MM.1S (cell line): ENCODE results near the gene MAP2K4.

ENCODE experiments used
- DNase-seq: peaks from one replicate; pipeline ENCODE4 v3.0.0-alpha.2; 2015
- H2AFZ ChIP-seq: fragments of 300-600 bp; sonication (generic); 2 replicates; pipeline ENCODE4 v1.6.0; 2016; ENCODE audit warnings: antibody characterized with exemption, low read length
- H3F3A ChIP-seq: fragments of 300-600 bp; sonication (generic); 2 replicates; pipeline ENCODE4 v1.6.1; 2016; ENCODE audit warnings: mild to moderate bottlenecking, antibody characterized with exemption, low read length, moderate library complexity, mixed read lengths; ENCODE audit not compliant: insufficient read depth
- H3K27ac ChIP-seq: fragments of 300-600 bp; sonication (generic); 2 replicates; pipeline ENCODE4 v1.5.1; 2016; ENCODE audit warnings: mild to moderate bottlenecking, low read length
- H3K27me3 ChIP-seq: fragments of 300-600 bp; sonication (generic); replicated peaks from 2 replicates; pipeline ENCODE4 v1.6.0; 2016; ENCODE audit warnings: low read length; ENCODE audit not compliant: insufficient read depth
- H3K36me3 ChIP-seq: fragments of 300-600 bp; sonication (generic); replicated peaks from 2 replicates; pipeline ENCODE4 v1.6.1; 2016; ENCODE audit warnings: mild to moderate bottlenecking, low read length, mixed read lengths; ENCODE audit not compliant: insufficient read depth
- H3K4me1 ChIP-seq: fragments of 300-600 bp; sonication (generic); 2 replicates; pipeline ENCODE4 v1.6.1; 2016; ENCODE audit warnings: low read length, mixed read lengths
- H3K4me2 ChIP-seq: fragments of 300-600 bp; sonication (generic); 2 replicates; pipeline ENCODE4 v1.6.0; 2016; ENCODE audit warnings: low read depth, low read length
- H3K4me3 ChIP-seq: fragments of 300-600 bp; sonication (generic); 2 replicates; pipeline ENCODE4 v1.5.1; 2016; ENCODE audit warnings: low read length, mixed read lengths
- H3K79me2 ChIP-seq: fragments of 300-600 bp; sonication (generic); 2 replicates; pipeline ENCODE4 v1.6.1; 2016; ENCODE audit warnings: mixed run types, low read length, mixed read lengths
- H3K9ac ChIP-seq: fragments of 300-600 bp; sonication (generic); 2 replicates; pipeline ENCODE4 v1.6.1; 2016; ENCODE audit warnings: low read length, mixed read lengths
- H3K9me2 ChIP-seq: fragments of 300-600 bp; sonication (generic); replicated peaks from 2 replicates; pipeline ENCODE4 v1.6.1; 2016; ENCODE audit warnings: mild to moderate bottlenecking, low read length, mixed read lengths; ENCODE audit not compliant: insufficient read depth
- H3K9me3 ChIP-seq: fragments of 300-600 bp; sonication (generic); replicated peaks from 2 replicates; pipeline ENCODE4 v1.6.1; 2016; ENCODE audit warnings: mild to moderate bottlenecking, low read length, mixed read lengths; ENCODE audit not compliant: insufficient read depth
- H4K20me1 ChIP-seq: fragments of 300-600 bp; sonication (generic); 2 replicates; pipeline ENCODE4 v1.6.1; 2016; ENCODE audit warnings: mild to moderate bottlenecking, low read length, moderate library complexity, mixed read lengths; ENCODE audit not compliant: insufficient read depth
- EZH2 ChIP-seq: fragments of 300-600 bp; sonication (generic); optimal IDR thresholded peaks from 2 replicates; pipeline ENCODE3; 2017; ENCODE audit warnings: low read depth, mild to moderate bottlenecking, antibody characterized with exemption, low read length, mixed read lengths
- EZH2phosphoT487 ChIP-seq: fragments of 300-600 bp; sonication (generic); IDR thresholded peaks from 2 replicates; pipeline ENCODE4 v1.6.1; 2018; ENCODE audit warnings: antibody characterized with exemption, low read length
- TF ChIP-seq, protein P1 (sequence below): fragments of 300-600 bp; sonication (generic); IDR thresholded peaks from 2 replicates; pipeline ENCODE4 v1.5.1; 2016; ENCODE audit warnings: antibody characterized with exemption, low read length, mixed read lengths

The MAP2K4 gene

DNA sequence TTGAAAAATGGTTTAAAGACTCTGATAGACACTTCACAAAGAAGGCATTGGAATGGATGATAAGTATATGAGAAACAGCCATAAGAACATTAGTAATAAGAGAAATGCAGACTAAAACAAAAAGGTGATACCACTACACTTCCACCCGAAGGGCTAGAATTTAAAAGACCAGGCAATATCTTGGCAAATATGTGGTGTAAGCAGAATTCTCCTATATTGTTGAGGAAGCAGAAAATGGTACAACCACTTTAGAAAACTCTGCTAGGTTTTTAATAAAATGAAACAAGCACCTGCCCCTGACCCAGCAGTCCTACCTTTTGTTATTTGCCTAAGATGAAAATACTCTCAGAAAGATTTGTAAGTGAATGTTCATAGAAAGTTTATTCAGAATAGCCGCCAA lies 43.7 kb downstream of the MAP2K4 start:
- DNase-seq = no peak
- H3K27ac ChIP-seq = no peak overlapping the region
- H3K4me3 ChIP-seq = no peak overlapping the region
- H3K27me3 ChIP-seq = no peaks in the 10 kb centered on the region
- no peaks in the 10 kb centered on the region for H3K4me1 ChIP-seq
- no peaks in the 10 kb centered on the region for H3K36me3 ChIP-seq
- TF ChIP-seq EZH2phosphoT487 (no peak), EZH2 (no peak)
- H3K9me2 ChIP-seq = no peaks in the 10 kb centered on the region
- H3K4me2 ChIP-seq = no peak overlapping the region
- no peak overlapping the region for H2AFZ ChIP-seq
- H3K9me3 ChIP-seq = no peaks in the 10 kb centered on the region
- H3K9ac ChIP-seq = no peak overlapping the region
- H4K20me1 ChIP-seq = no peaks in the 10 kb centered on the region
- H3K79me2 ChIP-seq = no peaks in the 10 kb centered on the region
- no peaks in the 10 kb centered on the region for H3F3A ChIP-seq

DNA sequence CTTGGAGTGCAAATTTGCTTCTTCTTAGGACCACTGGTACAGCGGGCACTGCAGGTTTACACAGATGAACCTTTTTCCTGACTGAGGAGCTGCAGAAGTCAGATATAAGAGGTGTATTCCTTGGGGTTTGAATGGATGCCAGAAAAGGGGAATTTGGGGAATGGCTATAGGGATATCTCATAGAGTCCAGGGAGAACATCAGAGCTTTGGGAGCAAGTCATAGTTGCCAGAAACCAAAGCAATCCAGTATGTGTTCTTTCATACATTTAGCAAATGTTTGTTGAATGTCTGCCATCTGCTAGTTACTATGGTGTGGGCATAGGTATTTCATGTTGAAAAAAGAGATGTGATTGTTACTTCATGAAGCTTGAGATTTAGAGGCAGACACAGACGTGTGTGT lies 46.8 kb downstream of the MAP2K4 start:
- no peaks in the 10 kb centered on the region for H3F3A ChIP-seq
- TF ChIP-seq EZH2phosphoT487 (no peak), EZH2 (no peak)
- TF ChIP-seq, protein P1, sequence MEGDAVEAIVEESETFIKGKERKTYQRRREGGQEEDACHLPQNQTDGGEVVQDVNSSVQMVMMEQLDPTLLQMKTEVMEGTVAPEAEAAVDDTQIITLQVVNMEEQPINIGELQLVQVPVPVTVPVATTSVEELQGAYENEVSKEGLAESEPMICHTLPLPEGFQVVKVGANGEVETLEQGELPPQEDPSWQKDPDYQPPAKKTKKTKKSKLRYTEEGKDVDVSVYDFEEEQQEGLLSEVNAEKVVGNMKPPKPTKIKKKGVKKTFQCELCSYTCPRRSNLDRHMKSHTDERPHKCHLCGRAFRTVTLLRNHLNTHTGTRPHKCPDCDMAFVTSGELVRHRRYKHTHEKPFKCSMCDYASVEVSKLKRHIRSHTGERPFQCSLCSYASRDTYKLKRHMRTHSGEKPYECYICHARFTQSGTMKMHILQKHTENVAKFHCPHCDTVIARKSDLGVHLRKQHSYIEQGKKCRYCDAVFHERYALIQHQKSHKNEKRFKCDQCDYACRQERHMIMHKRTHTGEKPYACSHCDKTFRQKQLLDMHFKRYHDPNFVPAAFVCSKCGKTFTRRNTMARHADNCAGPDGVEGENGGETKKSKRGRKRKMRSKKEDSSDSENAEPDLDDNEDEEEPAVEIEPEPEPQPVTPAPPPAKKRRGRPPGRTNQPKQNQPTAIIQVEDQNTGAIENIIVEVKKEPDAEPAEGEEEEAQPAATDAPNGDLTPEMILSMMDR = no peak
- no peak overlapping the region for H3K4me2 ChIP-seq
- no peaks in the 10 kb centered on the region for H3K27me3 ChIP-seq
- H4K20me1 ChIP-seq = no peaks in the 10 kb centered on the region
- no peaks in the 10 kb centered on the region for H3K9me2 ChIP-seq
- H3K36me3 ChIP-seq = no peaks in the 10 kb centered on the region
- no peaks in the 10 kb centered on the region for H3K79me2 ChIP-seq
- H2AFZ ChIP-seq = no peak overlapping the region
- no peak overlapping the region for H3K27ac ChIP-seq
- H3K9ac ChIP-seq = no peak overlapping the region
- H3K4me1 ChIP-seq = no peaks in the 10 kb centered on the region
- no peaks in the 10 kb centered on the region for H3K9me3 ChIP-seq
- no peak for DNase-seq
- H3K4me3 ChIP-seq = no peak overlapping the region

DNA sequence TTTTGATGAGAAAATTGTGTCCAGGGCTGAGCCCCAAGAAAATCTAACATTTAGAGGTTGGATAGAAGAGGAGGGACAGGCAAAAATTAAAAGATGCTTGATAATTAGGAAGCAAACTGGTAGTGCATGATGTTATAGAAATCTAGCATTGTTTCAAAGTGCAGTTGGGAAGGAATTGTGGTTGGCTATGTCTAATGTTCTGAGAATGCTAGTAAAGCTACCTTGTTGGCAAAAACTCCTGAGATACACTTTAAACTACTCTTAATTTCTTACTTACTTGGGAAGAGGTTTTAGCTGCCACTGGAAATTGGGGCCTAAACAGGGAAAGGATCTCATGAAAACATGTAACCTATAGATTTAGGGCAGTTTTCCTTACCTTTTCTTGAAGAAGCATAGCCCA lies 48.3 kb downstream of the MAP2K4 start:
- Histone ChIP-seq H3K9ac (no peak overlapping the region), H3K79me2 (no peaks in the 10 kb centered on the region), H2AFZ (no peak overlapping the region), H3K27me3 (no peaks in the 10 kb centered on the region), H3K9me2 (no peaks in the 10 kb centered on the region), H3K4me1 (no peaks in the 10 kb centered on the region), H3F3A (no peaks in the 10 kb centered on the region), H3K4me3 (no peak overlapping the region), H3K4me2 (no peak overlapping the region), H3K36me3 (no peaks in the 10 kb centered on the region), H4K20me1 (no peaks in the 10 kb centered on the region), H3K9me3 (no peaks in the 10 kb centered on the region), H3K27ac (no peak overlapping the region)
- DNase-seq = no peak
- TF ChIP-seq, protein P1 = no peak
- no peak for TF ChIP-seq EZH2phosphoT487
- no peak for TF ChIP-seq EZH2

DNA sequence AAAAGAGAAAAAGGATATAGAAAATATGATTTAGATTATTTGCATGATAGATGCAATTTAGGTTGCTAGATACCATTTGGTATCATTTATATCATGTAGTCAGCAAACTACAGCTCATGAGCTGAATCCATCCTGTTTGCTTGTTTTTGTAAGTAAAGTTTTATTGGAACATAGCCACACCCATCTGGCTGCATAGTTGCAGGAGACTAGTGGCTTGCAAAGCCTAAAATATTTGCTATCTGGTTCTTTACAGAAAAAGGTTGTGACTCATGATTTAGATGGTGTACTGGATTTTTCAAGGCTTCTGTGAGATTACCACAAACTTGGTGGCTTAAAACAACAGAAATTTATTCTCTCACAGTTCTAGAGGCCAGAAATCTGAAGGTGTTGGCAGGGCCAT lies 49.9 kb downstream of the MAP2K4 start:
- TF ChIP-seq EZH2 (no peak), EZH2phosphoT487 (no peak)
- TF ChIP-seq, protein P1 = no peak

More for the DNA sequence above, 49.9 kb downstream of the MAP2K4 start:
- no peaks in the 10 kb centered on the region for H4K20me1 ChIP-seq
- no peaks in the 10 kb centered on the region for H3K27me3 ChIP-seq
- no peak overlapping the region for H3K9ac ChIP-seq
- no peaks in the 10 kb centered on the region for H3F3A ChIP-seq
- H3K36me3 ChIP-seq = no peaks in the 10 kb centered on the region
- no peaks in the 10 kb centered on the region for H3K4me1 ChIP-seq
- H3K27ac ChIP-seq = no peak overlapping the region
- no peak for DNase-seq
- no peaks in the 10 kb centered on the region for H3K9me3 ChIP-seq
- H3K79me2 ChIP-seq = no peaks in the 10 kb centered on the region
- H3K9me2 ChIP-seq = no peaks in the 10 kb centered on the region
- no peak overlapping the region for H3K4me2 ChIP-seq
- H2AFZ ChIP-seq = no peak overlapping the region
- no peak overlapping the region for H3K4me3 ChIP-seq
